H4 (cell line): ENCODE measurements around the gene SEL1L2. TPM values are rescaled to one million over a fixed set of nuclear protein-coding genes. Genes with fewer than 3 reads are reported as not detected.

Experiments used
- DNase-seq: peaks from one replicate; pipeline ENCODE4 v3.0.0-alpha.2; 2015; ENCODE audit warnings: low spot score
- total RNA-seq: library from RNA; depleted of rRNA; stranded (reverse); fragments of >200 nt; shearing (Covaris generic); gene quantifications from 2 replicates; pipeline ENCODE4 v1.2.3, GENCODE V29; 2014

SEL1L2 gene
- total RNA-seq, 1 experiment from 2014 or later: not detected

- DNase-seq: no peak
These were observed 60.6 kb downstream of the SEL1L2 start for GRCh38 chr20:13929836-13930235.

- DNase-seq: no peak
These were observed 61.5 kb downstream of the SEL1L2 start for GRCh38 chr20:13928901-13929300.

- no peak for DNase-seq
These were observed 63.2 kb downstream of the SEL1L2 start for GRCh38 chr20:13927171-13927570.

- DNase-seq: no peak
These were observed 68.2 kb downstream of the SEL1L2 start for GRCh38 chr20:13922241-13922640.

GRCh38 chr20:13915284-13915683, 75.1 kb downstream of the SEL1L2 start:
- no peak for DNase-seq

GRCh38 chr20:13913572-13913971, 76.8 kb downstream of the SEL1L2 start:
- no peak for DNase-seq

GRCh38 chr20:13913131-13913530, 77.3 kb downstream of the SEL1L2 start:
- DNase-seq: no peak

- peak; percentile 28 for DNase-seq
These were observed 79.9 kb downstream of the SEL1L2 start for GRCh38 chr20:13910492-13910891.

- DNase-seq: no peak
These were observed 81.3 kb downstream of the SEL1L2 start for GRCh38 chr20:13909067-13909466.

- DNase-seq: no peak
These were observed 85.6 kb downstream of the SEL1L2 start for GRCh38 chr20:13904766-13905165.

GRCh38 chr20:13900496-13900895, 89.9 kb downstream of the SEL1L2 start:
- DNase-seq: peak; percentile 50

GRCh38 chr20:13898012-13898612, 92.3 kb downstream of the SEL1L2 start:
- no peak for DNase-seq

GRCh38 chr20:13891575-13891974, 98.8 kb downstream of the SEL1L2 start:
- no peak for DNase-seq

GRCh38 chr20:13884803-13885202, 105.6 kb downstream of the SEL1L2 start:
- DNase-seq: no peak

GRCh38 chr20:13883425-13883824, 107.0 kb downstream of the SEL1L2 start:
- no peak for DNase-seq

GRCh38 chr20:13878566-13878965, 111.8 kb downstream of the SEL1L2 start:
- DNase-seq: no peak

- no peak for DNase-seq
These were observed 112.6 kb downstream of the SEL1L2 start for GRCh38 chr20:13877793-13878192.

- DNase-seq: no peak
These were observed 115.1 kb downstream of the SEL1L2 start for GRCh38 chr20:13875265-13875811.

GRCh38 chr20:13874394-13875157, 115.8 kb downstream of the SEL1L2 start:
- DNase-seq: no peak

- DNase-seq: no peak
These were observed 116.6 kb downstream of the SEL1L2 start for GRCh38 chr20:13873831-13874230.

GRCh38 chr20:13870170-13870748, 120.2 kb downstream of the SEL1L2 start:
- no peak for DNase-seq

GRCh38 chr20:13868331-13868730, 122.1 kb downstream of the SEL1L2 start:
- DNase-seq: peak; percentile 31
